OCI-LY7 (cell line): ENCODE measurements around the gene TMEM234. TPM values are rescaled to one million over a fixed set of nuclear protein-coding genes. Genes with fewer than 3 reads are reported as not detected.

ENCODE experiments used
- Bru-seq: library from RNA; stranded (reverse); fragments of 400-500 nt; gene quantifications from one replicate; lab custom pipeline; 2021; lab: Mats Ljungman, UMichigan
- BruChase-seq, 2 experiments: library from RNA; stranded (reverse); fragments of 400-500 nt; gene quantifications; one replicate each; lab custom pipeline; 2021; lab: Mats Ljungman, UMichigan
- BruUV-seq: library from RNA; stranded (reverse); fragments of 400-500 nt; replicated peaks from 2 replicates; lab custom pipeline; 2021; lab: Mats Ljungman, UMichigan
- CTCF ChIA-PET: fragments of 300-600 bp; sonication (Branson Sonifier 250); formaldehyde crosslinking; loops from one replicate; lab custom pipeline; 2022; ENCODE audit warnings: antibody characterized with exemption; ENCODE audit not compliant: unreplicated experiment; lab: Charles Lee
- POLR2A ChIA-PET: fragments of 300-600 bp; sonication (Branson Sonifier 250); formaldehyde crosslinking; loops from one replicate; lab custom pipeline; 2022; ENCODE audit warnings: antibody characterized with exemption; lab: Charles Lee
- DNase-seq: peaks from one replicate; pipeline ENCODE4 v3.0.0-alpha.2; 2015; ENCODE audit warnings: low spot score
- H2AFZ ChIP-seq: fragments of 200-600 bp; sonication (generic), shearing (Covaris generic); 2 replicates; pipeline ENCODE4 v1.6.1; 2014; ENCODE audit warnings: mild to moderate bottlenecking, antibody characterized with exemption, low read length, moderate library complexity
- H3K27ac ChIP-seq: fragments of 200-600 bp; sonication (generic); 2 replicates; pipeline ENCODE4 v1.5.1; 2014; ENCODE audit warnings: mixed run types, low read depth, mild to moderate bottlenecking, moderate library complexity, low read length, inconsistent platforms; ENCODE audit not compliant: poor library complexity, severe bottlenecking
- H3K36me3 ChIP-seq: fragments of 200-600 bp; sonication (generic); 2 replicates; pipeline ENCODE4 v1.6.1; 2014; ENCODE audit warnings: mild to moderate bottlenecking, antibody characterized with exemption, low read length, moderate library complexity, mixed read lengths; ENCODE audit not compliant: insufficient read depth
- H3K4me1 ChIP-seq: fragments of 200-600 bp; sonication (generic); 2 replicates; pipeline ENCODE4 v1.5.1; 2014; ENCODE audit warnings: mild to moderate bottlenecking, low read length; ENCODE audit not compliant: insufficient read depth, poor library complexity, severe bottlenecking
- H3K4me2 ChIP-seq: fragments of 200-600 bp; sonication (generic); 2 replicates; pipeline ENCODE4 v1.6.1; 2014; ENCODE audit warnings: mild to moderate bottlenecking, low read length
- H3K4me3 ChIP-seq: fragments of 200-600 bp; sonication (generic); 2 replicates; pipeline ENCODE4 v1.5.1; 2014; ENCODE audit warnings: mild to moderate bottlenecking, low read depth, low read length; ENCODE audit not compliant: poor library complexity, severe bottlenecking
- H3K79me2 ChIP-seq: fragments of 200-600 bp; sonication (generic); 2 replicates; pipeline ENCODE4 v1.6.1; 2016; ENCODE audit warnings: low read depth, mild to moderate bottlenecking, low read length, moderate library complexity, mixed read lengths; ENCODE audit not compliant: insufficient read depth
- H3K9me2 ChIP-seq: fragments of 200-600 bp; sonication (generic); 2 replicates; pipeline ENCODE4 v1.6.1; 2016; ENCODE audit warnings: mild to moderate bottlenecking, low read length, mixed read lengths; ENCODE audit not compliant: insufficient read depth
- H3K9me3 ChIP-seq: fragments of 200-600 bp; sonication (generic); 2 replicates; pipeline ENCODE4 v1.6.1; 2014; ENCODE audit warnings: mild to moderate bottlenecking, mixed run types, low read length, mixed read lengths
- H4K20me1 ChIP-seq: fragments of 200-600 bp; sonication (generic); 2 replicates; pipeline ENCODE4 v1.6.1; 2014; ENCODE audit warnings: mild to moderate bottlenecking, antibody characterized with exemption, low read length, moderate library complexity, mixed read lengths; ENCODE audit not compliant: insufficient read depth
- EZH2phosphoT487 ChIP-seq: fragments of 200-600 bp; sonication (generic); IDR thresholded peaks from 2 replicates; pipeline ENCODE4 v1.6.1; 2018; ENCODE audit warnings: low read depth, borderline replicate concordance, mild to moderate bottlenecking, mixed run types, antibody characterized with exemption, low read length, moderate library complexity, mixed read lengths
- intact Hi-C: fragments of 100-400 bp; cut with micrococcal nuclease; formaldehyde crosslinking; loops from one replicate; pipeline ENCODE4 v1.10.0; 2022; ENCODE audit not compliant: unreplicated experiment
- long read RNA-seq: library from polyadenylated mRNA; stranded (forward); transcript quantifications from one replicate; pipeline ENCODE4 v2.0.0, GENCODE V29; 2022
- total RNA-seq, 2 experiments: library from RNA; depleted of rRNA in 1 of 2; stranded (reverse); fragments of >200 nt in 1 of 2; shearing (Covaris generic) in 1 of 2; gene quantifications; 2 replicates each; pipeline ENCODE4 v1.2.3, GENCODE V29; 2014 to 2022
- TF ChIP-seq, protein P1 (sequence below): fragments of 200-600 bp; sonication (generic); conservative IDR thresholded peaks from 2 replicates; pipeline ENCODE4 v1.5.1; 2014; ENCODE audit warnings: mild to moderate bottlenecking, antibody characterized with exemption, low read length, moderate library complexity, mixed read lengths

The TMEM234 gene
- total RNA-seq (2014; rRNA removed; shearing (Covaris generic)): 14.9 and 17.1 TPM in 2 replicates
- total RNA-seq (2022): 17.5 and 24.5 TPM in 2 replicates
- Bru-seq, nascent RNA: percentile 59 among the genes with signal in this experiment
- percentile 57 among the genes with signal in this experiment for BruChase-seq, experiment 1, labeled RNA remaining after a 6-hour chase
- BruChase-seq, experiment 2, labeled RNA remaining after a 2-hour chase: percentile 53 among the genes with signal in this experiment
- long read RNA-seq, partial matches to known transcripts: 1 of 16 reads
- long read RNA-seq, other reads (novel, unspliced or antisense): 14 of 16 reads

DNA sequence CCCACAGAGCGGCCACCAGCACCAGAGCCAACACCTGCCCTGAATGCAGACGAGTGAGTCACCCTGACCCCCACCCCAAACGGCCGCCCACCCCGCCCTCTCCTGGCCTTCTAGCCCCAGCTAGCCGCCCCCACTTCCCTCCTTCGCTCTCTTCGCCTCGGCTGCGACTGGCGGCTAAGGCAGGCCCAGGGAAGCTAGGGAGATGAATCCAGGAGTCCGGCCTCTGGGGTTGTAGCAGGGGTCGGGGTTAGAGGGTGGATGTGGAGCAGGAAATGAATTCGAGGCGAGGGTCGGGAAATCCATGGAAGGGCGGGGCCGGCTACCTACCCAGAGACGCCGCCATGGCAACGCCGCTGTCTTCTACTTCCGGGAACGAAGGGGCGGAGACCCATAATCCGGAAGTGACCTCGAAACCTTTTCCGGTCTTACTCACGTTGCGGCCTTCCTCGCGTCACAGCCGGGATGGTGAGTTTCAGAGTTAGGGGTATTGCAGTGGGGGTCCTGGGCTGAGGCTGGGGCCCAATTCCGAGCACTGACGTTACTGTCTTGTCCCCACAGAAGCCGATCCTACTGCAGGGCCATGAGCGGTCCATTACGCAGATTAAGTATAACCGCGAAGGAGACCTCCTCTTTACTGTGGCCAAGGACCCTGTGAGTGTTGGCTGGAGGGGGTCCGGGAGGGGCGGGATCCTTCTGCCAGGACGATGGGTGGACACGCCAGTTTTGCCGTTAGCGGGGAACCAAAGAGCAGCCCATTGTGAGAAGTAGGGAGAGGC lies at the start of gene TMEM234, which contains the start of gene EIF3I:
Gene TMEM234, minus strand, starts transcription at position 374 of the 776 bp plus-strand sequence. Its CDS starts 31 bp downstream, at position 343.
Gene EIF3I, plus strand, starts transcription at position 428 of the 776 bp plus-strand sequence. Its CDS starts 35 bp downstream, at position 463.
- Histone ChIP-seq H3K27ac (peak within 1 kb of the TSS; percentile 41), H3K9me2 (no peaks in the 10 kb centered on the region), H3K79me2 (peaks cover 23% of the 10 kb centered on the region), H3K36me3 (peaks cover 36% of the 10 kb centered on the region), H2AFZ (peak within 1 kb of the TSS; percentile 48; the same call in 1 of the 2 replicates), H3K4me3 (peak within 1 kb of the TSS; percentile 96), H3K4me2 (peak within 1 kb of the TSS; percentile 99), H4K20me1 (no peaks in the 10 kb centered on the region), H3K4me1 (peaks cover 33% of the 10 kb centered on the region), H3K9me3 (no peaks in the 10 kb centered on the region)
- TF ChIP-seq EZH2phosphoT487: no peak
- TF ChIP-seq, protein P1, sequence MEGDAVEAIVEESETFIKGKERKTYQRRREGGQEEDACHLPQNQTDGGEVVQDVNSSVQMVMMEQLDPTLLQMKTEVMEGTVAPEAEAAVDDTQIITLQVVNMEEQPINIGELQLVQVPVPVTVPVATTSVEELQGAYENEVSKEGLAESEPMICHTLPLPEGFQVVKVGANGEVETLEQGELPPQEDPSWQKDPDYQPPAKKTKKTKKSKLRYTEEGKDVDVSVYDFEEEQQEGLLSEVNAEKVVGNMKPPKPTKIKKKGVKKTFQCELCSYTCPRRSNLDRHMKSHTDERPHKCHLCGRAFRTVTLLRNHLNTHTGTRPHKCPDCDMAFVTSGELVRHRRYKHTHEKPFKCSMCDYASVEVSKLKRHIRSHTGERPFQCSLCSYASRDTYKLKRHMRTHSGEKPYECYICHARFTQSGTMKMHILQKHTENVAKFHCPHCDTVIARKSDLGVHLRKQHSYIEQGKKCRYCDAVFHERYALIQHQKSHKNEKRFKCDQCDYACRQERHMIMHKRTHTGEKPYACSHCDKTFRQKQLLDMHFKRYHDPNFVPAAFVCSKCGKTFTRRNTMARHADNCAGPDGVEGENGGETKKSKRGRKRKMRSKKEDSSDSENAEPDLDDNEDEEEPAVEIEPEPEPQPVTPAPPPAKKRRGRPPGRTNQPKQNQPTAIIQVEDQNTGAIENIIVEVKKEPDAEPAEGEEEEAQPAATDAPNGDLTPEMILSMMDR: no peak
- BruUV-seq: no TSS peak
- intact Hi-C loops: loop anchor here (2.0 kb wide), 2 partner anchors 29 to 95 kb away; partner anchors contain the start of gene LCK
- CTCF ChIA-PET: interaction anchor here (0.5 to 1.4 kb wide), 2 partner anchors 17 to 33 kb away, joined by 3 read pairs; no protein-coding TSS in a partner anchor
- POLR2A ChIA-PET: interaction anchor here (0.6 kb wide), 2 partner anchors 45 to 74 kb away, joined by 3 to 5 read pairs; no protein-coding TSS in a partner anchor
- DNase-seq: peak; percentile 93

DNA sequence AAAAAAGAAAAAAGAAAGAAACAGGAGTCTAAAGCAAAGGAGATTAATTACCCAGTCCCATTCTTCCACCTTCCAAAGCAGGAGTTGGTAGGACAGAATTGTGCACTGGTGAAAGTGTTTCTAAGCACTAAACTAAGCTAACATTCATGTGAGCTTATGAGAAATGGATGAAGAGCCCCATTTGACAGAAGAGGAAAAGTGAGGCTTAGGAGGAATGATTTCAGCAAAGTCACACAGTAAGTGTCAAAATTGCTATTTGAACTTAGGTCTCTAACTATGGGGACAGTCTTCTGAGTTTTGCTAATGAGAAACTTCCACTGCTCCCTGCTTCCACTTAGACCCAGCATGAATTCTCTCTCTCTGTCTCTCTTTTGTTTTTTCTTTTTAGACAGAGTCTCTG lies 47.6 kb upstream of the TMEM234 start:
- H2AFZ ChIP-seq: no peak overlapping the region
- no peaks in the 10 kb centered on the region for H4K20me1 ChIP-seq
- peaks cover 16% of the 10 kb centered on the region for H3K36me3 ChIP-seq
- no TSS peak for BruUV-seq
- peaks cover 35% of the 10 kb centered on the region; the same call in 1 of the 2 replicates for H3K79me2 ChIP-seq
- CTCF ChIA-PET: no interaction called here
- peaks cover 72% of the 10 kb centered on the region for H3K4me1 ChIP-seq
- no peaks in the 10 kb centered on the region for H3K9me3 ChIP-seq
- peak overlapping the region; percentile 36 for H3K27ac ChIP-seq
- no peak for DNase-seq
- intact Hi-C loops: no loop called here
- no peak overlapping the region for H3K4me3 ChIP-seq
- H3K9me2 ChIP-seq: no peaks in the 10 kb centered on the region
- TF ChIP-seq EZH2phosphoT487: no peak
- H3K4me2 ChIP-seq: no peak overlapping the region
- POLR2A ChIA-PET: interaction anchor here (0.5 to 1.8 kb wide), 5 partner anchors 11 to 69 kb away, joined by 3 to 7 read pairs (median 3); no protein-coding TSS in a partner anchor
